ENCODE results near the gene STK10.

Gene STK10

GRCh38 chr5:172005708-172006320 lies 182.2 kb downstream of the STK10 start:
- DNase-seq (ENCODE audit: low read depth, low spot score) = no peak
- no peaks in the 10 kb centered on the region for H3K27me3 ChIP-seq (ENCODE audit: insufficient read depth, insufficient read length)
- no peaks in the 10 kb centered on the region for H3K9me3 ChIP-seq (ENCODE audit: insufficient read depth, low read length)
- peak overlapping the region; percentile 94 for H3K4me3 ChIP-seq (ENCODE audit: insufficient read length, low read depth)
- H3K9ac ChIP-seq (ENCODE audit: insufficient read length, low read depth) = peak overlapping the region; percentile 98
- H3K36me3 ChIP-seq (ENCODE audit: insufficient read depth, insufficient read length, low read length) = no peaks in the 10 kb centered on the region
- peaks cover 2% of the 10 kb centered on the region for H3K4me1 ChIP-seq (ENCODE audit: insufficient read depth, insufficient read length)
- no peak for TF ChIP-seq ZNF274 (IDR thresholded peaks at IDR 0.05; ENCODE audit: low read depth, low read length)
- TF ChIP-seq SUZ12 (IDR thresholded peaks at IDR 0.05; ENCODE audit: extremely low read depth, insufficient read depth, insufficient read length) = no peak
- no peak for TF ChIP-seq YY1 (IDR thresholded peaks at IDR 0.05; ENCODE audit: insufficient read depth, insufficient read length)

- no peak for TF ChIP-seq SUZ12 (IDR thresholded peaks at IDR 0.05; ENCODE audit: extremely low read depth, insufficient read depth, insufficient read length)
- no peak for TF ChIP-seq YY1 (IDR thresholded peaks at IDR 0.05; ENCODE audit: insufficient read depth, insufficient read length)
- TF ChIP-seq ZNF274 (IDR thresholded peaks at IDR 0.05; ENCODE audit: low read depth, low read length) = no peak
- Histone ChIP-seq H3K4me1 (ENCODE audit: insufficient read depth, insufficient read length) (peaks cover 2% of the 10 kb centered on the region), H3K4me3 (ENCODE audit: insufficient read length, low read depth) (peak overlapping the region; percentile 94), H3K9me3 (ENCODE audit: insufficient read depth, low read length) (peaks cover 3% of the 10 kb centered on the region; the same call in 1 of the 2 replicates), H3K9ac (ENCODE audit: insufficient read length, low read depth) (peak overlapping the region; percentile 98), H3K36me3 (ENCODE audit: insufficient read depth, insufficient read length, low read length) (peaks cover 1% of the 10 kb centered on the region), H3K27me3 (ENCODE audit: insufficient read depth, insufficient read length) (no peaks in the 10 kb centered on the region)
- DNase-seq (ENCODE audit: low read depth, low spot score) = no peak
Measured at GRCh38 chr5:172004824-172005237, 183.2 kb downstream of the STK10 start.

- DNase-seq (ENCODE audit: low read depth, low spot score) = no peak
- Histone ChIP-seq H3K4me3 (ENCODE audit: insufficient read length, low read depth) (no peak overlapping the region), H3K9ac (ENCODE audit: insufficient read length, low read depth) (no peak overlapping the region)
Measured at GRCh38 chr5:172003746-172004145, 184.3 kb downstream of the STK10 start.

GRCh38 chr5:172002840-172003512 lies 185.0 kb downstream of the STK10 start:
- Histone ChIP-seq H3K4me1 (ENCODE audit: insufficient read depth, insufficient read length) (peaks cover 2% of the 10 kb centered on the region), H3K9ac (ENCODE audit: insufficient read length, low read depth) (no peak overlapping the region)

More at GRCh38 chr5:172003746-172004145, 184.3 kb downstream of the STK10 start:
- TF ChIP-seq ZNF274 (IDR thresholded peaks at IDR 0.05; ENCODE audit: low read depth, low read length) = no peak
- TF ChIP-seq YY1 (IDR thresholded peaks at IDR 0.05; ENCODE audit: insufficient read depth, insufficient read length) = no peak
- no peak for TF ChIP-seq SUZ12 (IDR thresholded peaks at IDR 0.05; ENCODE audit: extremely low read depth, insufficient read depth, insufficient read length)
- H3K36me3 ChIP-seq (ENCODE audit: insufficient read depth, insufficient read length, low read length) = peaks cover 3% of the 10 kb centered on the region
- H3K4me1 ChIP-seq (ENCODE audit: insufficient read depth, insufficient read length) = peaks cover 2% of the 10 kb centered on the region
- no peaks in the 10 kb centered on the region for H3K27me3 ChIP-seq (ENCODE audit: insufficient read depth, insufficient read length)
- peaks cover 3% of the 10 kb centered on the region; the same call in 1 of the 2 replicates for H3K9me3 ChIP-seq (ENCODE audit: insufficient read depth, low read length)

GRCh38 chr5:172002310-172002709 lies 185.7 kb downstream of the STK10 start:
- TF ChIP-seq YY1 (IDR thresholded peaks at IDR 0.05; ENCODE audit: insufficient read depth, insufficient read length) (no peak), ZNF274 (IDR thresholded peaks at IDR 0.05; ENCODE audit: low read depth, low read length) (no peak), SUZ12 (IDR thresholded peaks at IDR 0.05; ENCODE audit: extremely low read depth, insufficient read depth, insufficient read length) (no peak)
- no peak overlapping the region for H3K4me3 ChIP-seq (ENCODE audit: insufficient read length, low read depth)
- H3K36me3 ChIP-seq (ENCODE audit: insufficient read depth, insufficient read length, low read length) = peaks cover 3% of the 10 kb centered on the region
- H3K4me1 ChIP-seq (ENCODE audit: insufficient read depth, insufficient read length) = peaks cover 2% of the 10 kb centered on the region
- H3K27me3 ChIP-seq (ENCODE audit: insufficient read depth, insufficient read length) = no peaks in the 10 kb centered on the region
- DNase-seq (ENCODE audit: low read depth, low spot score) = no peak
- H3K9ac ChIP-seq (ENCODE audit: insufficient read length, low read depth) = no peak overlapping the region
- peaks cover 3% of the 10 kb centered on the region; the same call in 1 of the 2 replicates for H3K9me3 ChIP-seq (ENCODE audit: insufficient read depth, low read length)

More at GRCh38 chr5:172002840-172003512, 185.0 kb downstream of the STK10 start:
- Histone ChIP-seq H3K36me3 (ENCODE audit: insufficient read depth, insufficient read length, low read length) (peaks cover 3% of the 10 kb centered on the region), H3K27me3 (ENCODE audit: insufficient read depth, insufficient read length) (no peaks in the 10 kb centered on the region), H3K4me3 (ENCODE audit: insufficient read length, low read depth) (no peak overlapping the region), H3K9me3 (ENCODE audit: insufficient read depth, low read length) (peaks cover 3% of the 10 kb centered on the region; the same call in 1 of the 2 replicates)
- DNase-seq (ENCODE audit: low read depth, low spot score) = no peak
- TF ChIP-seq YY1 (IDR thresholded peaks at IDR 0.05; ENCODE audit: insufficient read depth, insufficient read length) = no peak

GRCh38 chr5:171999877-172000276 lies 188.1 kb downstream of the STK10 start:
- DNase-seq (ENCODE audit: low read depth, low spot score) = no peak
- Histone ChIP-seq H3K4me3 (ENCODE audit: insufficient read length, low read depth) (no peak overlapping the region), H3K4me1 (ENCODE audit: insufficient read depth, insufficient read length) (peaks cover 2% of the 10 kb centered on the region), H3K9ac (ENCODE audit: insufficient read length, low read depth) (no peak overlapping the region), H3K9me3 (ENCODE audit: insufficient read depth, low read length) (peaks cover 3% of the 10 kb centered on the region; the same call in 1 of the 2 replicates), H3K27me3 (ENCODE audit: insufficient read depth, insufficient read length) (no peaks in the 10 kb centered on the region), H3K36me3 (ENCODE audit: insufficient read depth, insufficient read length, low read length) (peaks cover 17% of the 10 kb centered on the region)
- no peak for TF ChIP-seq YY1 (IDR thresholded peaks at IDR 0.05; ENCODE audit: insufficient read depth, insufficient read length)
- TF ChIP-seq SUZ12 (IDR thresholded peaks at IDR 0.05; ENCODE audit: extremely low read depth, insufficient read depth, insufficient read length) = no peak
- no peak for TF ChIP-seq ZNF274 (IDR thresholded peaks at IDR 0.05; ENCODE audit: low read depth, low read length)

- H3K9ac ChIP-seq (ENCODE audit: insufficient read length, low read depth) = no peak overlapping the region
- TF ChIP-seq YY1 (IDR thresholded peaks at IDR 0.05; ENCODE audit: insufficient read depth, insufficient read length) (no peak), ZNF274 (IDR thresholded peaks at IDR 0.05; ENCODE audit: low read depth, low read length) (no peak), SUZ12 (IDR thresholded peaks at IDR 0.05; ENCODE audit: extremely low read depth, insufficient read depth, insufficient read length) (no peak)
- H3K9me3 ChIP-seq (ENCODE audit: insufficient read depth, low read length) = peaks cover 3% of the 10 kb centered on the region; the same call in 1 of the 2 replicates
- H3K27me3 ChIP-seq (ENCODE audit: insufficient read depth, insufficient read length) = no peaks in the 10 kb centered on the region
- H3K4me1 ChIP-seq (ENCODE audit: insufficient read depth, insufficient read length) = peaks cover 2% of the 10 kb centered on the region
- H3K4me3 ChIP-seq (ENCODE audit: insufficient read length, low read depth) = no peak overlapping the region
- no peak for DNase-seq (ENCODE audit: low read depth, low spot score)
- peaks cover 17% of the 10 kb centered on the region for H3K36me3 ChIP-seq (ENCODE audit: insufficient read depth, insufficient read length, low read length)
Measured at GRCh38 chr5:171999100-171999499, 188.9 kb downstream of the STK10 start.
